ENCODE measurements around the gene FAS. TPM values are rescaled to one million over a fixed set of nuclear protein-coding genes. Genes with fewer than 3 reads are reported as not detected.

The FAS gene
- polyA plus RNA-seq, 1 donor (not counting 4 experiments of a cell fraction or from before 2014, with no cell fraction given): 44.8 TPM

- Histone ChIP-seq H3K27me3 (ENCODE audit: control insufficient read depth, extremely low read depth, insufficient read depth, low read length) (no peaks in the 10 kb centered on the region), H3K4me1 (ENCODE audit: control insufficient read depth, extremely low read depth, insufficient read depth, low read length) (peaks cover 14% of the 10 kb centered on the region), H3K27ac (ENCODE audit: control insufficient read depth, insufficient read depth, low read length) (no peak overlapping the region), H3K79me2 (ENCODE audit: control insufficient read depth, insufficient read depth, low read length) (no peaks in the 10 kb centered on the region), H2AFZ (ENCODE audit: control insufficient read depth, low read length) (no peak overlapping the region), H3K9me3 (ENCODE audit: control insufficient read depth, low read depth, low read length) (no peaks in the 10 kb centered on the region), H3K4me3 (ENCODE audit: control insufficient read depth in 2 of 3, extremely low read depth in 1 of 3, insufficient read depth in 2 of 3, low read depth in 1 of 3, low read length in 3 of 3) (no peak overlapping the region), H3K36me3 (ENCODE audit: control insufficient read depth in 2 of 2, extremely low read depth in 1 of 2, insufficient read depth in 2 of 2, low read length in 2 of 2) (no peaks in the 10 kb centered on the region), H3K9me1 (ENCODE audit: control insufficient read depth, extremely low read depth, insufficient read depth, low read length) (no peaks in the 10 kb centered on the region), H4K20me1 (ENCODE audit: control insufficient read depth, extremely low read depth, insufficient read depth, low read length) (no peaks in the 10 kb centered on the region), H3K9ac (ENCODE audit: control insufficient read depth, extremely low read depth, insufficient read depth, low read length) (no peak overlapping the region), H3K4me2 (ENCODE audit: control insufficient read depth, extremely low read depth, insufficient read depth, low read depth, low read length) (no peak overlapping the region)
- DNase-seq (ENCODE audit: low read depth, low spot score): no peak
- FAIRE-seq: no peak
- TF ChIP-seq CTCF (optimal IDR thresholded peaks at IDR 0.05 in 1 of 3, IDR thresholded peaks at IDR 0.05 in 1 of 3, conservative IDR thresholded peaks at IDR 0.05 in 1 of 3; ENCODE audit: extremely low read depth in 1 of 3, insufficient read depth in 2 of 3, low read length in 3 of 3) (no peak), EZH2 (IDR thresholded peaks at IDR 0.05; ENCODE audit: low read length) (no peak)
- dilution Hi-C loops (cut with MboI; ENCODE audit: extremely low pct_ligation_motif_present, low sequenced_read_pairs): no loop called here
Observed at GRCh38 chr10:89047397-89047796, 56.8 kb downstream of the FAS start.

- H3K36me3 ChIP-seq (ENCODE audit: control insufficient read depth in 2 of 2, extremely low read depth in 1 of 2, insufficient read depth in 2 of 2, low read length in 2 of 2): no peaks in the 10 kb centered on the region
- H3K9ac ChIP-seq (ENCODE audit: control insufficient read depth, extremely low read depth, insufficient read depth, low read length): no peak overlapping the region
- no peak overlapping the region for H2AFZ ChIP-seq (ENCODE audit: control insufficient read depth, low read length)
- TF ChIP-seq CTCF (optimal IDR thresholded peaks at IDR 0.05 in 1 of 3, IDR thresholded peaks at IDR 0.05 in 1 of 3, conservative IDR thresholded peaks at IDR 0.05 in 1 of 3; ENCODE audit: extremely low read depth in 1 of 3, insufficient read depth in 2 of 3, low read length in 3 of 3): no peak
- no peak for TF ChIP-seq EZH2 (IDR thresholded peaks at IDR 0.05; ENCODE audit: low read length)
- H3K27ac ChIP-seq (ENCODE audit: control insufficient read depth, insufficient read depth, low read length): no peak overlapping the region
- no peaks in the 10 kb centered on the region for H3K9me3 ChIP-seq (ENCODE audit: control insufficient read depth, low read depth, low read length)
- H3K79me2 ChIP-seq (ENCODE audit: control insufficient read depth, insufficient read depth, low read length): no peaks in the 10 kb centered on the region
- FAIRE-seq (no peak), DNase-seq (ENCODE audit: low read depth, low spot score) (no peak)
- dilution Hi-C loops (cut with MboI; ENCODE audit: extremely low pct_ligation_motif_present, low sequenced_read_pairs): no loop called here
- H3K9me1 ChIP-seq (ENCODE audit: control insufficient read depth, extremely low read depth, insufficient read depth, low read length): no peaks in the 10 kb centered on the region
- H3K4me3 ChIP-seq (ENCODE audit: control insufficient read depth in 2 of 3, extremely low read depth in 1 of 3, insufficient read depth in 2 of 3, low read depth in 1 of 3, low read length in 3 of 3): no peak overlapping the region
- no peak overlapping the region for H3K4me2 ChIP-seq (ENCODE audit: control insufficient read depth, extremely low read depth, insufficient read depth, low read depth, low read length)
- no peaks in the 10 kb centered on the region for H3K4me1 ChIP-seq (ENCODE audit: control insufficient read depth, extremely low read depth, insufficient read depth, low read length)
- H3K27me3 ChIP-seq (ENCODE audit: control insufficient read depth, extremely low read depth, insufficient read depth, low read length): no peaks in the 10 kb centered on the region
- H4K20me1 ChIP-seq (ENCODE audit: control insufficient read depth, extremely low read depth, insufficient read depth, low read length): no peaks in the 10 kb centered on the region
Observed at GRCh38 chr10:89051593-89051992, 61.0 kb downstream of the FAS start.
